ENCODE results near the gene COL12A1. TPM values are rescaled to one million over a fixed set of nuclear protein-coding genes. Genes with fewer than 3 reads are reported as not detected.

Gene COL12A1
- total RNA-seq, 4 donors from 2014 or later = 216 to 534 (median 359) TPM

GRCh38 chr6:75117701-75118100, 88.2 kb downstream of the COL12A1 start:
- no peak for TF ChIP-seq CTCF (IDR thresholded peaks at IDR 0.05; ENCODE audit: low read depth)

GRCh38 chr6:75116946-75117345, 88.9 kb downstream of the COL12A1 start:
- TF ChIP-seq CTCF (IDR thresholded peaks at IDR 0.05; ENCODE audit: low read depth) = no peak

- TF ChIP-seq CTCF (IDR thresholded peaks at IDR 0.05; ENCODE audit: low read depth) = no peak
Observed at GRCh38 chr6:75115481-75115880, 90.4 kb downstream of the COL12A1 start.

GRCh38 chr6:75114806-75115205, 91.0 kb downstream of the COL12A1 start:
- no peak for TF ChIP-seq CTCF (IDR thresholded peaks at IDR 0.05; ENCODE audit: low read depth)

GRCh38 chr6:75114195-75114594, 91.7 kb downstream of the COL12A1 start:
- TF ChIP-seq CTCF (IDR thresholded peaks at IDR 0.05; ENCODE audit: low read depth) = no peak

GRCh38 chr6:75113446-75113845, 92.4 kb downstream of the COL12A1 start:
- no peak for TF ChIP-seq CTCF (IDR thresholded peaks at IDR 0.05; ENCODE audit: low read depth)

- TF ChIP-seq CTCF (IDR thresholded peaks at IDR 0.05; ENCODE audit: low read depth) = no peak
Observed at GRCh38 chr6:75109765-75110164, 96.1 kb downstream of the COL12A1 start.
